Fibroblast of pulmonary artery (primary cell): ENCODE results near the gene ANKRD33.

ENCODE experiments used
- DNase-seq: peaks from one replicate; pipeline ENCODE4 v3.0.0-alpha.2; 2010; ENCODE audit warnings: low read depth
- H3K4me3 ChIP-seq: replicated peaks from 2 replicates; pipeline ENCODE4 v1.5.1; 2011; ENCODE audit warnings: low read depth, mild to moderate bottlenecking, control low read depth, low read length, moderate library complexity
- TF ChIP-seq, protein P1 (sequence below): IDR thresholded peaks from 2 replicates; pipeline ENCODE4 v1.5.1; 2011; ENCODE audit warnings: mild to moderate bottlenecking, control low read depth, low read length, inconsistent platforms; ENCODE audit errors: missing control alignments

ANKRD33 gene

DNA sequence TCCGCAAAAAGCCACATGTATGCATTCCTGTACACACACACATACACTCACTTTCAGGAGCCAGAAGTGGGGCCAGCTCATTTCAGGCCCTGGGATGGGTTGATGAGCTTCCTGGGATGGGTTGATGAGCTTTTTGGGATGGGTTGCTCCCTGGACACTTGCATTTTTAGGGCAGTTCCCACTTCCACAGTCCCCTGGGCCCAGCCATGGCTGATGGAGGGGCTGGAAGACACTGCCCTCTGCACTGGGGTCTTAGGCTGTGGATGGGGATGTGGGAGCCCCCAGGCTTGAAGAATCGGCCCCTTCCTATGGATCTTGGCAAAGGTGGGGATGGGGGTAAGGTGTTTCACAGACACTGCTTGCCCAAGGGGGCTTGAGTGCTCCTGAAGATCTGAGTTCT lies 32.1 kb downstream of the ANKRD33 start:
- H3K4me3 ChIP-seq, result no peak overlapping the region
- DNase-seq, result no peak
- TF ChIP-seq, protein P1, sequence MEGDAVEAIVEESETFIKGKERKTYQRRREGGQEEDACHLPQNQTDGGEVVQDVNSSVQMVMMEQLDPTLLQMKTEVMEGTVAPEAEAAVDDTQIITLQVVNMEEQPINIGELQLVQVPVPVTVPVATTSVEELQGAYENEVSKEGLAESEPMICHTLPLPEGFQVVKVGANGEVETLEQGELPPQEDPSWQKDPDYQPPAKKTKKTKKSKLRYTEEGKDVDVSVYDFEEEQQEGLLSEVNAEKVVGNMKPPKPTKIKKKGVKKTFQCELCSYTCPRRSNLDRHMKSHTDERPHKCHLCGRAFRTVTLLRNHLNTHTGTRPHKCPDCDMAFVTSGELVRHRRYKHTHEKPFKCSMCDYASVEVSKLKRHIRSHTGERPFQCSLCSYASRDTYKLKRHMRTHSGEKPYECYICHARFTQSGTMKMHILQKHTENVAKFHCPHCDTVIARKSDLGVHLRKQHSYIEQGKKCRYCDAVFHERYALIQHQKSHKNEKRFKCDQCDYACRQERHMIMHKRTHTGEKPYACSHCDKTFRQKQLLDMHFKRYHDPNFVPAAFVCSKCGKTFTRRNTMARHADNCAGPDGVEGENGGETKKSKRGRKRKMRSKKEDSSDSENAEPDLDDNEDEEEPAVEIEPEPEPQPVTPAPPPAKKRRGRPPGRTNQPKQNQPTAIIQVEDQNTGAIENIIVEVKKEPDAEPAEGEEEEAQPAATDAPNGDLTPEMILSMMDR, result no peak

GRCh38 chr12:51921017-51921725 lies 33.3 kb downstream of the ANKRD33 start:
- H3K4me3 ChIP-seq, result no peak overlapping the region
- TF ChIP-seq, protein P1, result no peak
- no peak for DNase-seq

- no peak for DNase-seq
- H3K4me3 ChIP-seq, result no peak overlapping the region
- TF ChIP-seq, protein P1, result no peak
These were observed 34.2 kb downstream of the ANKRD33 start for GRCh38 chr12:51922146-51922545.

DNA sequence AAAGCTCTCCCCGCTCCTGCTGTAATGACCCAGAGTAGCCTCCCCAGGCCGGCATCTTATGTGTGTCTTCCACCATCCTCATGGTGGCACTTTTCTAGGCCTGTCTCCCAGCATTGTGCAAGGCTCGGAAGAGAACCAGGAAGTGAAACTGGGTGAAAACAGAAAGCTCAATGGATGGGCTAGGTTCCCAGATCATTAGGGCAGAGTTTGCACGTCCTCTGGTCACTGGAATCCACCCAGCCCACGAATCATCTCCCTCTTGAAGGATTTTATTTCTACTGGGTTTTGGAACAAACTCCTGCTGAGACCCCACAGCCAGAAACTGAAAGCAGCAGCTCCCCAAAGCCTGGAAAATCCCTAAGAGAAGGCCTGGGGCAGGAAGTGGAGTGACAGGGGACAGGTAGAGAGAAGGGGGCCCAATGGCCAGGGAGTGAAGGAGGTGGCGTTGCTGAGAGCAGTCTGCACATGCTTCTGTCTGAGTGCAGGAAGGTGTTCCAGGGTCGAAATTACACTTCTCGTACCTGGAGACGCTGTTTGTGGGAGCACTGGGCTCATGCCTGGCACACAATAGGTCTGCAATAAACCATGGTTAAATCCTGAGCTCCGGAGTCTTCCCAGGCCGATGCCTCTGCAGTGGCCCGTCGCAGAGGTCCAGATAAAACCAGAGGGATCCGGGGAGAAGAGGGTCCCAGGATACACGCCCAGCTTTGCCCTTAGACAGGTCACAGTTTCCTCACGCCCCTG lies 35.0 kb downstream of the ANKRD33 start:
- DNase-seq, result peak; percentile 76
- TF ChIP-seq, protein P1, result peak; percentile 17
- no peak overlapping the region for H3K4me3 ChIP-seq

GRCh38 chr12:51923506-51924365 lies 35.8 kb downstream of the ANKRD33 start:
- TF ChIP-seq, protein P1, result peak; percentile 77
- no peak overlapping the region for H3K4me3 ChIP-seq
- DNase-seq, result peak; percentile 48

- DNase-seq, result no peak
- TF ChIP-seq, protein P1, result no peak
- H3K4me3 ChIP-seq, result no peak overlapping the region
These were observed 36.8 kb downstream of the ANKRD33 start for GRCh38 chr12:51924551-51925319.
